HepG2 (cell line): ENCODE data around the gene PIEZO1. TPM values are rescaled to one million over a fixed set of nuclear protein-coding genes. Genes with fewer than 3 reads are reported as not detected.

Experiments used
- ATAC-seq: fragments of 200-7000 bp; cut with Tn5 transposase; 3 replicates; pipeline ENCODE4 v1.9.1; 2020; ENCODE audit warnings: mild to moderate bottlenecking, moderate library complexity
- BruUV-seq: library from RNA; stranded (reverse); fragments of 400-500 nt; replicated peaks from 2 replicates; lab custom pipeline; 2021; lab: Mats Ljungman, UMichigan
- CTCF ChIA-PET: fragments of 300-600 bp; formaldehyde crosslinking; extraction: SDS; loops from one replicate; lab custom pipeline; 2021; ENCODE audit warnings: low total read pairs, inconsistent platforms, low intra/inter-chr PET ratio; lab: Yijun Ruan, JAX
- POLR2A ChIA-PET: fragments of 350-600 bp; sonication (Branson Sonifier 250); formaldehyde crosslinking; loops from one replicate; lab custom pipeline; 2020; ENCODE audit warnings: antibody characterized with exemption, inconsistent platforms; lab: Yijun Ruan, JAX
- DNase-seq: peaks from one replicate; pipeline ENCODE4 v3.0.0-alpha.2; 2015; ENCODE audit warnings: low spot score
- FAIRE-seq: peaks from 3 replicates; lab custom pipeline; 2011; peaks lifted over from hg19 to GRCh38; lab: Jason Lieb, UNC
- H2AFZ ChIP-seq: one replicate; pipeline ENCODE4 v1.6.1; 2011; ENCODE audit warnings: low read length, inconsistent platforms
- H3K27ac ChIP-seq: fragments of 300-600 bp; 3 replicates; pipeline ENCODE4 v1.8.0; 2011; ENCODE audit warnings: mixed run types, mild to moderate bottlenecking, mixed read lengths, low read length, inconsistent platforms; ENCODE audit not compliant: insufficient read depth; ENCODE audit errors: extremely low read length
- H3K27me3 ChIP-seq, 2 experiments: fragments of 200-600 bp in 1 of 2; 2 replicates in 1 of 2; 3 replicates in 1 of 2; pipeline versions ENCODE4 v1.6.0 to v1.8.0; 2011; ENCODE audit warnings: low read length in 2 of 2, mild to moderate bottlenecking in 2 of 2, moderate library complexity in 2 of 2, inconsistent platforms in 1 of 2; ENCODE audit not compliant: insufficient read depth in 2 of 2, control insufficient read depth in 1 of 2
- H3K36me3 ChIP-seq, 2 experiments: fragments of 200-600 bp in 1 of 2; replicated peaks in 1 of 2; 2 replicates in 1 of 2; 3 replicates in 1 of 2; pipeline versions ENCODE4 v1.5.1 to v1.8.0; 2011; ENCODE audit warnings: low read length in 2 of 2, inconsistent platforms in 1 of 2; ENCODE audit not compliant: insufficient read depth in 2 of 2, control insufficient read depth in 1 of 2
- H3K4me1 ChIP-seq: 2 replicates; pipeline ENCODE4 v1.5.1; 2012; ENCODE audit warnings: low read length, inconsistent platforms; ENCODE audit not compliant: insufficient read depth
- H3K4me2 ChIP-seq: 2 replicates; pipeline ENCODE4 v1.6.0; 2011; ENCODE audit warnings: low read depth, low read length, inconsistent platforms
- H3K4me3 ChIP-seq, 3 experiments: fragments of 200-600 bp in 1 of 3; sonication (generic), shearing (Covaris generic) in 1 of 3; replicated peaks in 1 of 3; 2 replicates each; pipeline ENCODE4 v1.5.1; 2011 to 2016; ENCODE audit warnings: low read length in 3 of 3, inconsistent platforms in 2 of 3, low read depth in 2 of 3, mild to moderate bottlenecking in 2 of 3, control low read depth in 1 of 3, mixed read lengths in 1 of 3; ENCODE audit not compliant: insufficient read depth in 1 of 3
- H3K79me2 ChIP-seq: one replicate; pipeline ENCODE4 v1.6.1; 2011; ENCODE audit warnings: low read length, inconsistent platforms; ENCODE audit not compliant: insufficient read depth
- H3K9ac ChIP-seq: 2 replicates; pipeline ENCODE4 v1.6.0; 2011; ENCODE audit warnings: mild to moderate bottlenecking, low read depth, low read length, inconsistent platforms; ENCODE audit not compliant: insufficient read depth
- H3K9me3 ChIP-seq: 2 replicates; pipeline ENCODE4 v1.5.1; 2012; ENCODE audit warnings: mild to moderate bottlenecking, low read length
- H4K20me1 ChIP-seq: 2 replicates; pipeline ENCODE4 v1.6.0; 2011; ENCODE audit warnings: inconsistent platforms, mild to moderate bottlenecking, low read length, moderate library complexity; ENCODE audit not compliant: insufficient read depth
- GRHL1 ChIP-seq: sonication (generic); formaldehyde crosslinking; conservative IDR thresholded peaks from 2 replicates; pipeline ENCODE4 v1.8.0; 2022; ENCODE audit warnings: missing genetic modification reagents
- HOXA9 ChIP-seq: sonication (generic); formaldehyde crosslinking; IDR thresholded peaks from 2 replicates; pipeline ENCODE4 v1.8.1; 2022; ENCODE audit warnings: missing genetic modification reagents, mild to moderate bottlenecking, moderate library complexity, borderline replicate concordance
- KLF12 ChIP-seq: sonication (generic); formaldehyde crosslinking; IDR thresholded peaks from 2 replicates; pipeline ENCODE4 v1.4.0; 2020; ENCODE audit warnings: missing genetic modification reagents, borderline replicate concordance
- MAFG ChIP-seq: sonication (generic); formaldehyde crosslinking; IDR thresholded peaks from 2 replicates; pipeline ENCODE4 v1.5.1; 2020; ENCODE audit warnings: mild to moderate bottlenecking, missing genetic modification reagents
- MIXL1 ChIP-seq: IDR thresholded peaks from 2 replicates; pipeline ENCODE4 v1.6.1; 2016
- MLXIP ChIP-seq: sonication (generic); formaldehyde crosslinking; IDR thresholded peaks from 2 replicates; pipeline ENCODE4 v1.9.0; 2021; ENCODE audit warnings: missing genetic modification reagents, borderline replicate concordance
- ONECUT2 ChIP-seq: sonication (generic); formaldehyde crosslinking; IDR thresholded peaks from 2 replicates; pipeline ENCODE4 v1.4.0; 2020; ENCODE audit warnings: missing genetic modification reagents
- POLR2G ChIP-seq: fragments of 200-400 bp; formaldehyde crosslinking; IDR thresholded peaks from 2 replicates; pipeline ENCODE4 v1.6.1; 2018; ENCODE audit warnings: mild to moderate bottlenecking, low read depth, low read length, moderate library complexity
- RNF2 ChIP-seq: fragments of 450-650 bp; conservative IDR thresholded peaks from 2 replicates; pipeline ENCODE4 v1.6.1; 2016; ENCODE audit warnings: low read depth
- SRY ChIP-seq: sonication (generic); formaldehyde crosslinking; IDR thresholded peaks from 2 replicates; pipeline ENCODE4 v1.8.0; 2022; ENCODE audit warnings: mild to moderate bottlenecking, missing genetic modification reagents
- ZMYM2 ChIP-seq: sonication (generic); formaldehyde crosslinking; IDR thresholded peaks from 2 replicates; pipeline ENCODE4 v1.8.0; 2022; ENCODE audit warnings: mild to moderate bottlenecking, missing genetic modification reagents
- ZNF713 ChIP-seq: sonication (generic); formaldehyde crosslinking; IDR thresholded peaks from 2 replicates; pipeline ENCODE4 v1.4.0; 2020; ENCODE audit warnings: mild to moderate bottlenecking, missing genetic modification reagents
- ZNF83 ChIP-seq: sonication (generic); formaldehyde crosslinking; IDR thresholded peaks from 2 replicates; pipeline ENCODE4 v1.4.0; 2020; ENCODE audit warnings: missing genetic modification reagents, mild to moderate bottlenecking, borderline replicate concordance
- ZNF850 ChIP-seq: sonication (generic); formaldehyde crosslinking; conservative IDR thresholded peaks from 2 replicates; pipeline ENCODE4 v1.9.0; 2021; ENCODE audit warnings: mild to moderate bottlenecking, missing genetic modification reagents
- WGBS: methylation state at CpG from one replicate; pipeline ENCODE4 v1.1.6; 2017; ENCODE audit warnings: low lambda C conversion rate; 5-methylcytosine and 5-hydroxymethylcytosine counted together
- in situ Hi-C: cut with HindIII; loops from 2 replicates; pipeline ENCODE4 v1.10.0; 2017; ENCODE audit warnings: low pct_unique_long_range_greater_than_20kb; ENCODE audit not compliant: extremely low pct_ligation_motif_present
- intact Hi-C: fragments of 100-400 bp; cut with micrococcal nuclease; formaldehyde crosslinking; loops from one replicate; pipeline ENCODE4 v1.10.0; 2022; ENCODE audit not compliant: unreplicated experiment
- polyA plus RNA-seq, 8 experiments: library from polyadenylated mRNA; depleted of rRNA in 3 of 8; stranded (reverse) in 7 of 8; unstranded in 1 of 8; fragments of >200 nt; fragmentation: Illumina TruSeq in 4 of 8; extraction: Trizol in 4 of 8; gene quantifications; 2 replicates each; pipeline versions ENCODE4 v1.2.1 to v1.2.3, GENCODE V29; 2011 to 2016; ENCODE audit warnings: low read depth in 4 of 8, missing spikeins in 1 of 8, mixed read lengths in 1 of 8; ENCODE audit not compliant: insufficient read depth in 1 of 8
- total RNA-seq, 5 experiments: library from RNA; depleted of rRNA; stranded (reverse); fragments of >200 nt; fragmentation: Illumina TruSeq; extraction: Trizol; gene quantifications; 2 replicates each; pipeline ENCODE4 v1.2.3, GENCODE V29; 2016; ENCODE audit warnings: low read depth in 1 of 5

The PIEZO1 gene
- total and polyA plus RNA-seq, 2 of the 13 experiments (the other 11 are each of a cell fraction or from before 2014, with no cell fraction given): 67.9 to 85.0 TPM

GRCh38 chr16:88723911-88724310 is 61.1 kb downstream of the PIEZO1 start:
- no peak overlapping the region for H3K9ac ChIP-seq
- ATAC-seq: no peak
- no peak overlapping the region for H3K4me3 ChIP-seq
- no peak for DNase-seq
- TF ChIP-seq RNF2: no peak
- TF ChIP-seq ZMYM2 (CRISPR knock-in tag): no peak
- no peak for TF ChIP-seq ZNF83 (CRISPR knock-in tag)
- TF ChIP-seq HOXA9: 0 out of 2 replicates have a peak, but pooled peaks have one; percentile 10
- CTCF ChIA-PET: no interaction called here
- 97% methylated on average over 15 of the region's 17 CpGs for WGBS
- in situ Hi-C loops: no loop called here
- no peak overlapping the region for H3K4me2 ChIP-seq
- intact Hi-C loops: no loop called here
- H3K27me3 ChIP-seq: no peaks in the 10 kb centered on the region
- no TSS peak for BruUV-seq
- H4K20me1 ChIP-seq: no peaks in the 10 kb centered on the region
- H2AFZ ChIP-seq: no peak overlapping the region
- no peaks in the 10 kb centered on the region for H3K4me1 ChIP-seq
- no peaks in the 10 kb centered on the region for H3K9me3 ChIP-seq
- FAIRE-seq: no peak
- peaks cover 68 to 88% of the 10 kb centered on the region in 2 experiments; a peak in 4 of 5 replicates for H3K36me3 ChIP-seq
- POLR2A ChIA-PET: interaction anchor here (0.7 kb wide), 1 partner anchor 9 kb away, joined by 4 read pairs; no protein-coding TSS in a partner anchor
- no peaks in the 10 kb centered on the region for H3K79me2 ChIP-seq
- H3K27ac ChIP-seq: no peak overlapping the region

GRCh38 chr16:88723507-88723887 is 61.5 kb downstream of the PIEZO1 start:
- DNase-seq (no peak), ATAC-seq (no peak), FAIRE-seq (no peak)
- Histone ChIP-seq H3K4me3 (no peak overlapping the region), H3K9ac (no peak overlapping the region), H2AFZ (no peak overlapping the region), H3K79me2 (no peaks in the 10 kb centered on the region), H4K20me1 (no peaks in the 10 kb centered on the region), H3K4me2 (no peak overlapping the region), H3K27me3 (no peaks in the 10 kb centered on the region), H3K9me3 (no peaks in the 10 kb centered on the region), H3K4me1 (no peaks in the 10 kb centered on the region), H3K27ac (no peak overlapping the region), H3K36me3 (peaks cover 70 to 92% of the 10 kb centered on the region in 2 experiments; a peak in 4 of 5 replicates)
- in situ Hi-C loops (no loop called here), intact Hi-C loops (no loop called here)
- TF ChIP-seq MAFG (CRISPR knock-in tag): no peak
- no peak for TF ChIP-seq MIXL1 (CRISPR knock-in tag)
- no peak for TF ChIP-seq ONECUT2 (CRISPR knock-in tag)
- TF ChIP-seq MLXIP (CRISPR knock-in tag): no peak
- TF ChIP-seq ZNF850 (CRISPR knock-in tag): no peak
- 0 out of 2 replicates have a peak, but pooled peaks have one; percentile 28 for TF ChIP-seq POLR2G
- TF ChIP-seq SRY (CRISPR knock-in tag): peak; percentile 40; the same call in 1 of the 2 replicates
- TF ChIP-seq ZNF713 (CRISPR knock-in tag): no peak
- TF ChIP-seq HOXA9: 0 out of 2 replicates have a peak, but pooled peaks have one; percentile 9
- TF ChIP-seq GRHL1 (CRISPR knock-in tag): no peak
- no peak for TF ChIP-seq KLF12 (CRISPR knock-in tag)
- ChIA-PET POLR2A (no interaction called here), CTCF (no interaction called here)
- no TSS peak for BruUV-seq
- WGBS: 100% methylated on average over 3 of the region's 8 CpGs
